K562 (cell line): ENCODE data around the gene VWDE. TPM values are rescaled to one million over a fixed set of nuclear protein-coding genes. Genes with fewer than 3 reads are reported as not detected.

Experiments used
- ATAC-seq: fragments of 200-7000 bp; cut with Tn5 transposase; 3 replicates; pipeline ENCODE4 v1.9.1; 2020; ENCODE audit warnings: moderate library complexity
- BruUV-seq: library from RNA; stranded (reverse); fragments of 400-500 nt; replicated peaks from 2 replicates; lab custom pipeline; 2021; lab: Mats Ljungman, UMichigan
- CTCF ChIA-PET: fragments of 300-600 bp; formaldehyde crosslinking; extraction: SDS; loops from one replicate; lab custom pipeline; 2021; ENCODE audit warnings: low intra/inter-chr PET ratio; lab: Yijun Ruan, JAX
- POLR2A ChIA-PET: fragments of 300-600, 350-650 bp; sonication (Branson Sonifier 250); formaldehyde crosslinking; extraction: SDS; loops from one replicate; lab custom pipeline; 2021; ENCODE audit warnings: antibody characterized with exemption, inconsistent platforms; lab: Yijun Ruan, JAX
- DNase-seq, 4 experiments: peaks; one replicate each; pipeline versions ENCODE4 v3.0.0 to v3.0.0-alpha.2; 2011 to 2018; ENCODE audit warnings: low spot score in 3 of 4, mixed read lengths in 3 of 4; ENCODE audit errors: extremely low read depth in 1 of 4
- FAIRE-seq: peaks from 2 replicates; lab custom pipeline; 2011; peaks lifted over from hg19 to GRCh38; lab: Jason Lieb, UNC
- H2AFZ ChIP-seq: 2 replicates; pipeline ENCODE4 v1.6.0; 2011; ENCODE audit warnings: low read depth, low read length, control low read depth, inconsistent platforms
- H3K27ac ChIP-seq: fragments of 200-600 bp; 3 replicates; pipeline ENCODE4 v1.8.0; 2011; ENCODE audit warnings: low read depth, mild to moderate bottlenecking, control low read depth, inconsistent platforms, low read length, moderate library complexity, mixed read lengths; ENCODE audit errors: extremely low read depth
- H3K27me3 ChIP-seq, 2 experiments: fragments of 300-600 bp in 1 of 2; 2 replicates in 1 of 2; 3 replicates in 1 of 2; pipeline versions ENCODE4 v1.6.0 to v1.8.0; 2011; ENCODE audit warnings: inconsistent platforms in 2 of 2, low read length in 2 of 2, mild to moderate bottlenecking in 1 of 2, mixed read lengths in 1 of 2, moderate library complexity in 1 of 2; ENCODE audit not compliant: control insufficient read depth in 2 of 2, insufficient read depth in 2 of 2
- H3K36me3 ChIP-seq: fragments of 300-600 bp; 3 replicates; pipeline ENCODE4 v1.8.0; 2011; ENCODE audit warnings: mild to moderate bottlenecking, low read length, inconsistent platforms; ENCODE audit not compliant: control insufficient read depth, insufficient read depth
- H3K4me1 ChIP-seq, 2 experiments: fragments of 200-600 bp in 1 of 2; replicated peaks in 1 of 2; 2 replicates in 1 of 2; 3 replicates in 1 of 2; pipeline versions ENCODE4 v1.5.1 to v1.8.0; 2011; ENCODE audit warnings: inconsistent platforms in 2 of 2, low read length in 2 of 2, mild to moderate bottlenecking in 1 of 2, mixed read lengths in 1 of 2, moderate library complexity in 1 of 2; ENCODE audit not compliant: control insufficient read depth in 2 of 2, insufficient read depth in 2 of 2
- H3K4me2 ChIP-seq: 2 replicates; pipeline ENCODE4 v1.6.1; 2011; ENCODE audit warnings: low read length, control low read depth, inconsistent platforms, mixed read lengths; ENCODE audit not compliant: insufficient read depth
- H3K4me3 ChIP-seq: fragments of 200-600 bp; sonication (generic), shearing (Covaris generic); 2 replicates; pipeline ENCODE4 v1.5.1; 2016; ENCODE audit warnings: control low read depth, inconsistent platforms
- H3K79me2 ChIP-seq: fragments of 200-600 bp; 3 replicates; pipeline ENCODE4 v1.8.0; 2011; ENCODE audit warnings: low read length, inconsistent platforms; ENCODE audit not compliant: control insufficient read depth, insufficient read depth
- H3K9ac ChIP-seq, 2 experiments: 2 replicates each; pipeline versions ENCODE4 v1.6.0 to v1.6.1; 2011; ENCODE audit warnings: low read depth in 2 of 2, low read length in 2 of 2, control low read depth in 1 of 2, inconsistent platforms in 1 of 2, mild to moderate bottlenecking in 1 of 2, mixed read lengths in 1 of 2; ENCODE audit not compliant: insufficient read depth in 1 of 2
- H3K9me1 ChIP-seq: one replicate; pipeline ENCODE4 v1.6.0; 2011; ENCODE audit warnings: inconsistent platforms, mild to moderate bottlenecking, low read length, moderate library complexity; ENCODE audit not compliant: control insufficient read depth, insufficient read depth
- H3K9me3 ChIP-seq: replicated peaks from 2 replicates; pipeline ENCODE4 v1.5.1; 2011; ENCODE audit warnings: low read depth, low read length, inconsistent platforms; ENCODE audit not compliant: control insufficient read depth, insufficient read depth
- H4K20me1 ChIP-seq: replicated peaks from 2 replicates; pipeline ENCODE4 v1.6.1; 2011; ENCODE audit warnings: low read length, inconsistent platforms, mixed read lengths; ENCODE audit not compliant: control insufficient read depth, insufficient read depth
- CC2D1A ChIP-seq: fragments of 450-650 bp; IDR thresholded peaks from 2 replicates; pipeline ENCODE4 v1.6.1; 2017; ENCODE audit warnings: mild to moderate bottlenecking
- IRF1 ChIP-seq: sonication (generic); formaldehyde crosslinking; IDR thresholded peaks from 2 replicates; pipeline ENCODE4 v1.8.0; 2022; ENCODE audit warnings: missing genetic modification reagents, mild to moderate bottlenecking, borderline replicate concordance
- JUNB ChIP-seq: fragments of 450-650 bp; formaldehyde crosslinking; conservative IDR thresholded peaks from 2 replicates; pipeline ENCODE4 v1.4.0; 2020; ENCODE audit warnings: mild to moderate bottlenecking
- L3MBTL2 ChIP-seq: fragments of 450-650 bp; IDR thresholded peaks from 2 replicates; pipeline ENCODE4 v1.6.1; 2016; ENCODE audit warnings: mild to moderate bottlenecking, moderate library complexity
- PCBP2 ChIP-seq: fragments of 200-400 bp; formaldehyde crosslinking; IDR thresholded peaks from 2 replicates; pipeline ENCODE4 v1.6.1; 2018; ENCODE audit warnings: low read length, low read depth, mild to moderate bottlenecking, moderate library complexity; ENCODE audit not compliant: poor library complexity, severe bottlenecking
- POLR2A ChIP-seq: fragments of 450-650 bp; conservative IDR thresholded peaks from 2 replicates; pipeline ENCODE4 v1.6.1; 2016
- STAT5B ChIP-seq: fragments of 250-450 bp; sonication (Bioruptor Pico); IDR thresholded peaks from 2 replicates; pipeline ENCODE4 v1.8.0; 2021; ENCODE audit warnings: mild to moderate bottlenecking, inconsistent platforms
- SUPT5H ChIP-seq: fragments of 450-650 bp; IDR thresholded peaks from 2 replicates; pipeline ENCODE4 v1.6.1; 2016
- XRCC3 ChIP-seq: fragments of 450-650 bp; IDR thresholded peaks from 2 replicates; pipeline ENCODE4 v1.6.1; 2017; ENCODE audit warnings: mild to moderate bottlenecking, moderate library complexity
- ZBTB7A ChIP-seq: IDR thresholded peaks from 2 replicates; pipeline ENCODE4 v1.6.1; 2011; ENCODE audit warnings: low read depth, mild to moderate bottlenecking, low read length, moderate library complexity, borderline replicate concordance; ENCODE audit not compliant: control insufficient read depth
- ZNF586 ChIP-seq: fragments of 450-650 bp; formaldehyde crosslinking; conservative IDR thresholded peaks from 2 replicates; pipeline ENCODE4 v1.4.0; 2020; ENCODE audit warnings: mild to moderate bottlenecking, moderate library complexity
- ZNF644 ChIP-seq: fragments of 200-800 bp; sonication (Bioruptor generic); IDR thresholded peaks from 2 replicates; pipeline ENCODE4 v1.6.1; 2016; ENCODE audit warnings: low read depth, missing genetic modification characterization, missing compliant biosample characterization
- WGBS: fragments of 100-300 bp; shearing (Covaris generic); methylation state at CpG from one replicate; pipeline ENCODE4 v1.1.6; 2016; ENCODE audit warnings: low coverage, mixed read lengths; ENCODE audit not compliant: insufficient coverage; ENCODE audit errors: missing lambda C conversion rate; 5-methylcytosine and 5-hydroxymethylcytosine counted together
- in situ Hi-C: fragments of 300-500 bp; cut with MboI; formaldehyde crosslinking; loops from 4 replicates; pipeline ENCODE4 v1.15.0; 2018; ENCODE audit warnings: inconsistent platforms, mixed read lengths
- intact Hi-C: fragments of 100-400 bp; cut with micrococcal nuclease; formaldehyde crosslinking; loops from 2 replicates; pipeline ENCODE4 v1.14.2; 2022
- polyA plus RNA-seq, 8 experiments: library from polyadenylated mRNA; depleted of rRNA in 4 of 8; stranded (reverse) in 5 of 8; unstranded in 3 of 8; fragments of >200 nt; fragmentation: Nextera tagmentation in 2 of 8; fragmentation: Illumina TruSeq in 1 of 8; extraction: Ambion mirVana in 2 of 8; extraction: Trizol in 1 of 8; gene quantifications; 2 replicates each; pipeline versions ENCODE4 v1.2.1 to v1.2.3, GENCODE V29; 2011 to 2014; ENCODE audit warnings: inconsistent platforms in 1 of 8, missing spikeins in 1 of 8
- total RNA-seq, 7 experiments: library from RNA; depleted of rRNA in 6 of 7; stranded (reverse); fragments of >200 nt in 6 of 7; fragmentation: Illumina TruSeq in 2 of 7; extraction: Trizol in 2 of 7; gene quantifications; 2 replicates each; pipeline versions ENCODE4 v1.2.1 to v1.2.3, GENCODE V29; 2011 to 2021; ENCODE audit warnings: low replicate concordance in 1 of 7
- TF ChIP-seq, protein P1 (sequence below): fragments of 450-650 bp; IDR thresholded peaks from 2 replicates; pipeline ENCODE4 v1.6.1; 2018; ENCODE audit warnings: mild to moderate bottlenecking, low read depth; ENCODE audit not compliant: partially characterized antibody

The VWDE gene
- total and polyA plus RNA-seq, 9 of the 15 experiments (the other 6 are each of a cell fraction or from before 2014, with no cell fraction given) = 40.6 to 162 (median 95.2) TPM

DNA sequence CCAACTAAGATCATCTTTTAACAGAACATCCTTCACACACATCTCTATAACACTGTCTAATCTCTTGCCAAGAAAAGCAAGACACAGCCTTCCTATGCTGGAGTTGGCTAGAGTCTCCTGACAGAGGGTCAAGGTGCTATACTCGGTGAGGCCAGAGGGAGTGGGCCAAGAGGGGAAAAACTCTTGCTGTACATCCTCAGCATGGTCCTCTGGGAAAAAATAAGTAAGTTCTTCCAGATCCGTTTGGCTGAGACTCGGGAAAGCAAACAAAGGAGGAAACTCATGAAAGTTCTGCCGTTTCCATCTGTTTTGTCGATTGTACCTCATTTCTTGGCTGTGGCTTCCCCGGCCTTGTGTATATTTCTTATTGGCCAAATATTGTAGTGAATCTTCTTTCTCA lies 33.9 kb downstream of the VWDE start:
- ATAC-seq = peak; percentile 66
- H3K27ac ChIP-seq = no peak overlapping the region
- in situ Hi-C loops (no loop called here), intact Hi-C loops (no loop called here)
- H3K27me3 ChIP-seq = no peaks in the 10 kb centered on the region
- DNase-seq = no peak
- H3K9ac ChIP-seq = no peak overlapping the region
- no peak overlapping the region for H2AFZ ChIP-seq
- POLR2A ChIA-PET = no interaction called here
- TSS peak; percentile 1 for BruUV-seq
- no peak overlapping the region for H3K4me3 ChIP-seq
- CTCF ChIA-PET = no interaction called here
- H4K20me1 ChIP-seq = no peaks in the 10 kb centered on the region
- 99% methylated on average over 6 of the region's 6 CpGs for WGBS
- no peaks in the 10 kb centered on the region for H3K4me1 ChIP-seq
- H3K9me3 ChIP-seq = no peaks in the 10 kb centered on the region
- H3K79me2 ChIP-seq = peaks cover 58% of the 10 kb centered on the region
- FAIRE-seq = no peak
- TF ChIP-seq JUNB (CRISPR knock-in tag) (no peak), ZNF586 (CRISPR knock-in tag) (no peak), STAT5B (CRISPR knock-in tag) (no peak), ZBTB7A (no peak), L3MBTL2 (no peak), IRF1 (CRISPR knock-in tag) (no peak), ZNF644 (tag) (no peak), PCBP2 (no peak), POLR2A (0 out of 2 replicates have a peak, but pooled peaks have one; percentile 26), XRCC3 (no peak), CC2D1A (no peak), SUPT5H (peak; percentile 47; the same call in 1 of the 2 replicates)
- TF ChIP-seq, protein P1, sequence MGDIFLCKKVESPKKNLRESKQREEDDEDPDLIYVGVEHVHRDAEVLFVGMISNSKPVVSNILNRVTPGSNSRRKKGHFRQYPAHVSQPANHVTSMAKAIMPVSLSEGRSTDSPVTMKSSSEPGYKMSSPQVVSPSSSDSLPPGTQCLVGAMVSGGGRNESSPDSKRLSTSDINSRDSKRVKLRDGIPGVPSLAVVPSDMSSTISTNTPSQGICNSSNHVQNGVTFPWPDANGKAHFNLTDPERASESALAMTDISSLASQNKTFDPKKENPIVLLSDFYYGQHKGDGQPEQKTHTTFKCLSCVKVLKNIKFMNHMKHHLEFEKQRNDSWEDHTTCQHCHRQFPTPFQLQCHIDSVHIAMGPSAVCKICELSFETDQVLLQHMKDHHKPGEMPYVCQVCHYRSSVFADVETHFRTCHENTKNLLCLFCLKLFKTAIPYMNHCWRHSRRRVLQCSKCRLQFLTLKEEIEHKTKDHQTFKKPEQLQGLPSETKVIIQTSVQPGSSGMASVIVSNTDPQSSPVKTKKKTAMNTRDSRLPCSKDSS = no peak
- no peaks in the 10 kb centered on the region for H3K9me1 ChIP-seq
- H3K4me2 ChIP-seq = no peak overlapping the region
- peaks cover 91% of the 10 kb centered on the region for H3K36me3 ChIP-seq
